ENCODE results near the gene TCEANC2.
A peak's percentile ranks its signal among the peaks of the same experiment; 100 is the strongest.
"Not testable (repeated sequence)": the region's sequence is repeated elsewhere in the genome, so short reads cannot be mapped to it uniquely, and the experiment has no call there.

TCEANC2 gene

DNA sequence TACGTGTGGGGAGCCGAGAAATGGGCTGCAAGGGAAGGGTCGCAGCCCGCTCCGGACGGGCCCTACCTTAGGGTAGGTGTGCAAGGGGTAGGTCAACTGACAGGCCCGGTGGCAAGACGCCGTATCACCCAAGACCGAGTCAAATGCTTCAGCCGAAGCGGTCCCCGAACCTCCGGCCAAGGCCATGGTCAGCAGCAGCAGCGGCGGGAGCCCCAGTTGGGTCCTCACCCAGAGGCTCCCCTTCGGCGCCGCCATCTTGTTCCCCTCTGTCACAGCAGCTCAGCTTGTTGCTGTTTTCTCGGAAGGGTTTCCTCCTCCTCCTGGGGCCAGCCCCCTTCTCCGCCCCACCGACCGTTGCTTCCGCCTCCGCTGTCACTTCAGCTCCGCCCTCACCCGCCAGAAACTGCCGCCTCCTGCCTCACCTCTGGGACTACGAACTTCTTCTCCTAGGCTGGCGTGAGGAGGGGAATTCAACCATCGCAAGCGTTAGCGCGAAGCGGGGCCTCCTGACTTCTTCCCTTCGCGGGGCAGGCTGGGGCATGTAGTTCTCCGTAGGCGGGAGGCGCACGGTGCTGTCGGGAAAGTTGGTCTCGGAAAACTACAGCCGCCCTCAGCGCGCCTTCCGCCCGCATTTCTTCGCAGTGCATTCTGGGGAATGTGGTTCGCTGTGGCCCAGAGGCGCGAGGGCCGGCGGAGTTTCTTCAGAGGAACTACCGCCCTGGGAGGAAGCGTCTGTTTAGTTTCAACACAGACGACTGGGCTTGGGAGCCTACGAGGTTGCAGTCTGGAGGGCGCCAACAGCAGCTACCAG, at the start of gene TCEANC2, which contains the start of gene TMEM59:
Gene TCEANC2 (plus strand): TSS at position 675 of the 811 bp plus-strand sequence. CDS start 815 bp downstream, outside the sequence.
Gene TMEM59 (minus strand): TSS at position 271 of the 811 bp plus-strand sequence. CDS start 16 bp downstream, at position 255.
- TF ChIP-seq, protein P1, sequence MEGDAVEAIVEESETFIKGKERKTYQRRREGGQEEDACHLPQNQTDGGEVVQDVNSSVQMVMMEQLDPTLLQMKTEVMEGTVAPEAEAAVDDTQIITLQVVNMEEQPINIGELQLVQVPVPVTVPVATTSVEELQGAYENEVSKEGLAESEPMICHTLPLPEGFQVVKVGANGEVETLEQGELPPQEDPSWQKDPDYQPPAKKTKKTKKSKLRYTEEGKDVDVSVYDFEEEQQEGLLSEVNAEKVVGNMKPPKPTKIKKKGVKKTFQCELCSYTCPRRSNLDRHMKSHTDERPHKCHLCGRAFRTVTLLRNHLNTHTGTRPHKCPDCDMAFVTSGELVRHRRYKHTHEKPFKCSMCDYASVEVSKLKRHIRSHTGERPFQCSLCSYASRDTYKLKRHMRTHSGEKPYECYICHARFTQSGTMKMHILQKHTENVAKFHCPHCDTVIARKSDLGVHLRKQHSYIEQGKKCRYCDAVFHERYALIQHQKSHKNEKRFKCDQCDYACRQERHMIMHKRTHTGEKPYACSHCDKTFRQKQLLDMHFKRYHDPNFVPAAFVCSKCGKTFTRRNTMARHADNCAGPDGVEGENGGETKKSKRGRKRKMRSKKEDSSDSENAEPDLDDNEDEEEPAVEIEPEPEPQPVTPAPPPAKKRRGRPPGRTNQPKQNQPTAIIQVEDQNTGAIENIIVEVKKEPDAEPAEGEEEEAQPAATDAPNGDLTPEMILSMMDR (IDR thresholded peaks at IDR 0.05; ENCODE audit: low read depth, low read length, missing control alignments), result no peak
- peak; percentile 96 for DNase-seq (ENCODE audit: extremely low read depth, low read depth)
- H3K4me3 ChIP-seq (replicated peaks; ENCODE audit: low read depth, low read length), result peak within 1 kb of the TSS; percentile 98

- not testable (repeated sequence) for DNase-seq (ENCODE audit: extremely low read depth, low read depth); H3K4me3 ChIP-seq (replicated peaks; ENCODE audit: low read depth, low read length)
Measured at GRCh38 chr1:54003750-54004480, 49.5 kb upstream of the TCEANC2 start.

DNA sequence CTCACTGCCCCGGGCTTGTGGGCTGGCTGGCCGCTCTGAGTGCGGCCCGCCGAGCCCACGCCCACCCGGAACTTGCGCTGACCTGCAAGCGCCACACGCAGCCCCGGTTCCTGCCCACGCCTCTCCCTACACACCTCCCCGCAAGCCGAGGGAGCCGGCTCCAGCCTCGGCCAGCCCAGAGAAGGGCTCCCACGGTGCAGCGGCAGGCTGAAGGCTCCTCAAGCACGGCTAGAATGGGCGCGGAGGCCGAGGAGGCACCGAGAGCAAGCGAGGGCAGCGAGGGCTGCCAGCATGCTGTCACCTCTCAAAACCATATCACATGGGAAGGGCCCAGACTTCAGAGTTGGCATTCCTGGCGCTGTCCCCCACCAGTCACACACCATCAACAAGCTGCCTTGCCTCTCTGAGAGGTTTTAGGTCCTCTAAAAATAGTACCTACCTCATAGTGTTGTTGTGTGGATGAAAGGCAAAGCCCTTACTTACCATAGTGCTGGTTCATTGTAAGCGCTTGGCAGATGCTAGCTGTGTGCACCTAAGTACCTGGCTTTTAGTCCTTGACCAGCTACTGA, 48.8 kb upstream of the TCEANC2 start:
- no peak overlapping the region for H3K4me3 ChIP-seq (replicated peaks; ENCODE audit: low read depth, low read length)
- no peak for DNase-seq (ENCODE audit: extremely low read depth, low read depth)
- TF ChIP-seq, protein P1 (IDR thresholded peaks at IDR 0.05; ENCODE audit: low read depth, low read length, missing control alignments), result no peak

DNA sequence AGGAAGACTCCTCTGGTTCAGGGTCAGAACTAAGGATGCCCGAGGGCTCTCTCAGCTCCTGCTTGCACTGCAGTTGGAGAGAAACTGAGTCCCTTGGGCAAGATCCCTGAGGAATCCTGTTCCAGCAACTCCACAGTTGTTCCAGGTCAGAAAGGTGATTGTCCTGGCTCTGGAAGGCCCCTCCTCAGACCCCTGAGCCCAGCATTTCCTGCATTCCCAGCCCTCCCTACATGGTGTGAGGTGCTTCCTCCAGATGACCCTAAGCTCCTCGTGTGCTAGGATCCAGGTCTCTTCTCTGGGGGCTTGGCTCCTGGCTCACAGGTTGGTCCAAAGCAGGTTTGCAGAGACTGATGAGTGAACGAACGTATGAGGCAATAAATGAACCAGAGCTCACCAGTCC, 46.9 kb upstream of the TCEANC2 start:
- no peak overlapping the region for H3K4me3 ChIP-seq (replicated peaks; ENCODE audit: low read depth, low read length)
- TF ChIP-seq, protein P1 (IDR thresholded peaks at IDR 0.05; ENCODE audit: low read depth, low read length, missing control alignments), result no peak
- DNase-seq (ENCODE audit: extremely low read depth, low read depth), result no peak

GRCh38 chr1:54007613-54008012, 45.8 kb upstream of the TCEANC2 start:
- DNase-seq (ENCODE audit: extremely low read depth, low read depth), result no peak
- TF ChIP-seq, protein P1 (IDR thresholded peaks at IDR 0.05; ENCODE audit: low read depth, low read length, missing control alignments), result no peak
- H3K4me3 ChIP-seq (replicated peaks; ENCODE audit: low read depth, low read length), result no peak overlapping the region

DNA sequence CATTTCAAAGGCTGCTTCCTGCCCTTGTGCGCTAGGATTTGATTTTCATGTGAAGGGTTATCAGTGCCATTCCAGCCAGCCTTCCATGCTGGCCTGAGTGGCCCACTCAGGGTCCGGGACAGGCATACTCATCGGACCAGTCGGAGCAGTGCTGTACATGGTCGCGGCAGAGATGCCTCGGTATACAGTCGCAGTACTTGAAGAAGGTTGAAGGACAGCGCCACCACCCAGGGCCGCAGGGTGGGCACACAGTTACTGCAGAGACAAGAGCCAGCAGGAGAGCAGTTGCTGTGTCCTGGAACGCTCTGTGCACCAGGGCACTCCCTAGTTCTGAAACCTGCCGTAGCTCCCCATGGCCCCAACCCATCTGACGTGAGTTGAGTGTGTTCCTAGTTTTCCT, 44.5 kb upstream of the TCEANC2 start:
- no peak for DNase-seq (ENCODE audit: extremely low read depth, low read depth)
- no peak overlapping the region for H3K4me3 ChIP-seq (replicated peaks; ENCODE audit: low read depth, low read length)
- TF ChIP-seq, protein P1 (IDR thresholded peaks at IDR 0.05; ENCODE audit: low read depth, low read length, missing control alignments), result no peak

DNA sequence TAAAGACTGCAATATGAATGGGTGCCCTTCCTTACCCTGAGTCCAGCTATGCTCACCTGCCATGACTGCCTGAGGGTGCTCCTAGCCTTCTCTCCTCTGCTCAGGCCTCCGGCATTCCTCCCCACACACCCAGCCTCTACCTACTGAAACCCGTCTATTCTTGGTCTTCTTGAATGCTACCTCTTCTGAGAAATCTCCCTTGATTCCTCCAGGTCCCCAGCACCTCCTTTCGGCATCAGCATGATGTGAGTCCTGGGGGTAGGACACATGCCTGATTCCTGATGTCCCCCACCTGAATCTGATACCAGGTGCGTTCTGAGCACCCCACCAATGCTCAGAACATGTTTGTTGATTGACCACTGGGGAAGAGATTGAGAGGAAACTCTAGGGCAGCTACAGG, 44.0 kb upstream of the TCEANC2 start:
- H3K4me3 ChIP-seq (replicated peaks; ENCODE audit: low read depth, low read length), result no peak overlapping the region
- TF ChIP-seq, protein P1 (IDR thresholded peaks at IDR 0.05; ENCODE audit: low read depth, low read length, missing control alignments), result no peak
- DNase-seq (ENCODE audit: extremely low read depth, low read depth), result no peak

Data from HFF-Myc (cell line).